NK-92 treated with Interleukin-12 subunit alpha and Interleukin-12 subunit beta, amount 100 ng/mL, for 24 hours (cell line): Measurements from ENCODE around the gene PCSK5.
"Not testable (repeated sequence)": the region's sequence is repeated elsewhere in the genome, so short reads cannot be mapped to it uniquely, and the experiment has no call there.

Experiments
- DNase-seq: peaks from one replicate; lab custom pipeline; 2025; lab: John Stamatoyannopoulos, UW

Gene PCSK5

GRCh38 chr9:75889977-75890471, 449 bp upstream of the PCSK5 start:
- DNase-seq = no peak

DNA sequence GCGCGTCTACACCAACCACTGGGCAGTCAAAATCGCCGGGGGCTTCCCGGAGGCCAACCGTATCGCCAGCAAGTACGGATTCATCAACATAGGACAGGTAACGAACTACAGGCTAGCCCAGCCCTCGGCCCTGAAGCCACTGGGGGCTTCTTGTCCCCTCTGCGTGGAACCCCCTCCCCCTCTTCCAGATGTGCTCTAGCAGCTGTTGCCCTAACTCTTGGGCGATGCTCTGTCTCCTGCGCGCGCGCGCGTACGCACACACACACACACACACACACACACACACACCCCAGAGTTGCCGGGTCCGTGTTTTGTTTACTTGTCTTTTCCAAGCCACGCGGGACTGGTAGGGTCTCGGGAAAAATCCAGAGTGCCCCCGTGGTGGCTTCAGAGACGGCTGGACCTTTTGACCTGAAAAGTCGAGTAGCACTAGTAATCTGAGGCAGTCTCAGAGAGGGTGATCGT, 836 bp downstream of the PCSK5 start:
- DNase-seq = no peak

- no peak for DNase-seq
These were observed 1.3 kb downstream of the PCSK5 start for GRCh38 chr9:75891771-75892215.

DNA sequence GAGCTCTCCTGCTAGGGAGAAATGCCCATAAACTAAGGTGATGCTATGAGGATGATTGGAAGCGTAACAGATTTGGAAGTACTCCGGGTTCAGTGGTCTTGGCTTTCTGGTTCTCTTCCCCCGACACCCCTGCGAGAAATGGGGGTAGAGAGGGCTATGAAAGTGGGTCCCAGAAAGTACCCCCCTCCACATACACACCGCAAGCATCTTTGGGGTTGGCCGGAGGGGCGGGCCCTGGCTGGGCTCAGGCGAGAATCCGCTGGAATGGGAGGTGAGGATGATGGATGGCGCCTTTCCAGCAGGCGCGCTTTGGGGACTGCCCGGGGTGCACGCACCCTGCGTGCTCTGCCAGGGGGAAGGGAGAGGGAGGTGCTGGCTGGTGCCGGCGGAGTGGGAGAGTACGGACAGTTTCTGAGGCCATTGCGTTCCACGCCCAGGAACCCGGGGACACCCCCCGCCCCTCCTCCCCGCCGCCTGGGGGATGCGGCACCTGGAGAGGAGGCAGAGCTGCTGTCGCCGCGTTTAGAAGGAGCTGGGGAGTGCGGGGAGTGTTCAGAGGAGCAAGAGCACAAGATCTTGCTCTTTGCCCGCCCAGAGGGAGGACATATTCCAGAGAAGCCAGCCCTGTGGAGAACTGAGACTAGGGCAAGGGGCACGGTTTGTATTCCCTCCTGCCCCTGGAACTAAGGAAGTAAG, 1.9 kb downstream of the PCSK5 start:
- no peak for DNase-seq

GRCh38 chr9:75893106-75893505, 2.6 kb downstream of the PCSK5 start:
- no peak for DNase-seq

DNA sequence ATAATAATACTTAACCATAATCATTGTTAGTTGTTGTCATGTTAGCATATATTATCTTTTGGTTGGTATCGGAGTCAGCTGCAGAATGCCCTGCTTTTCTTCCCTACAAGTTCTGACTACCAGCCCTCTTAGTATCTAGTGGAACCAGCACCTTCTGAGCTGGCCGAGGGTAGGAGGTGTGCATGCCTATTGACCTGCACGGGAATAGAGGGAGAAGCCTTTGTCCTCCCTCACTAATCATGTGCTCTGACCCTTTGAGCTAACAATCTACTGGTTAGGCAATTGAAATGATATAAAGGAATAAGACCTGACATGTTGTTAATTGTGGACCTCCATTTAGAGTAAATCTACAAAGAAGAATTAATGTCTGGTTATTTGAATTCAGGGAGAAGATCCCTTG, 4.1 kb downstream of the PCSK5 start:
- DNase-seq = no peak

DNA sequence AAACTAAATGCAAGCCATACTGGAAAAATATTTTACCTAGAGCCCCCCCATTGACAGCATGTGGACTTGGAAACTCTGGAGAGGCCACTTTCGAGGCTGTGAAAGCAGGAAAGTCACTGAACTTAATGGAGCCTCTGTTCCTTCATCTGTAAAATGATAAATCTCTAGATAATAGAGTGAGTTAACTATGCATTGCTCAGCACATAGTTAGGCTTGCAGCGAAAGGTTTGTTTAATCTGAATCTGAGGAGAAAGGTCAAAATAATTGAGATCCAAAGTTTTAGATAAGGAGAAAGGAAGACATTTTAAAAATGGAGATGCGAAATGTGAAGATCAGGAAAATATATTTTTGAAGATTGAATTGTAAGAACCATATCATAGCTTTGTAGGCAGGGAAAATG, 4.6 kb downstream of the PCSK5 start:
- no peak for DNase-seq

GRCh38 chr9:75896193-75896592, 5.7 kb downstream of the PCSK5 start:
- no peak for DNase-seq

GRCh38 chr9:75900893-75901524, 10.5 kb downstream of the PCSK5 start:
- not testable (repeated sequence) for DNase-seq

- no peak for DNase-seq
These were observed 13.4 kb downstream of the PCSK5 start for GRCh38 chr9:75903785-75904360.

GRCh38 chr9:75904364-75904763, 13.9 kb downstream of the PCSK5 start:
- no peak for DNase-seq

GRCh38 chr9:75906531-75906930, 16.1 kb downstream of the PCSK5 start:
- no peak for DNase-seq

GRCh38 chr9:75907329-75907728, 16.9 kb downstream of the PCSK5 start:
- DNase-seq = no peak

- DNase-seq = no peak
These were observed 17.4 kb downstream of the PCSK5 start for GRCh38 chr9:75907923-75908322.

DNA sequence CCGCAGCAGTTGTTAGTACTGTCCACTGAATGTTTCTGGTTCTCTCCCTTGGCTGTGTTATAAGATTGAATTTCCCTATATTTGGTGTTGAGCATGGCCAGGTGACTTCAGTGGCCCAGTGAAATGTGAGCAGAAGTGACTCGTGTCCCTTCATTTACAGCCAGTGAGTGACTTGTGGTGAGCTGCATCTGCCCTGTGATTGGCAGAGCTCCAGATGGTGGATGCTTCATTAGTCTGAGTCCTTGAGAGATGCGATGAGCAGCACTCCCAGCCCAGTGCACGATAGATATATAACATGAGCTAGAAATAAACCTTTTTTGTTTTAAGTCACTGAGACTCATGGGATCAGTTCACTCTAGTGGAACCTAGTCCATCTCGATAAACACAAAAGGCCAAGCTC, 19.3 kb downstream of the PCSK5 start:
- no peak for DNase-seq

GRCh38 chr9:75910731-75911130, 20.3 kb downstream of the PCSK5 start:
- DNase-seq = no peak

- DNase-seq = no peak
These were observed 20.9 kb downstream of the PCSK5 start for GRCh38 chr9:75911390-75911789.

DNA sequence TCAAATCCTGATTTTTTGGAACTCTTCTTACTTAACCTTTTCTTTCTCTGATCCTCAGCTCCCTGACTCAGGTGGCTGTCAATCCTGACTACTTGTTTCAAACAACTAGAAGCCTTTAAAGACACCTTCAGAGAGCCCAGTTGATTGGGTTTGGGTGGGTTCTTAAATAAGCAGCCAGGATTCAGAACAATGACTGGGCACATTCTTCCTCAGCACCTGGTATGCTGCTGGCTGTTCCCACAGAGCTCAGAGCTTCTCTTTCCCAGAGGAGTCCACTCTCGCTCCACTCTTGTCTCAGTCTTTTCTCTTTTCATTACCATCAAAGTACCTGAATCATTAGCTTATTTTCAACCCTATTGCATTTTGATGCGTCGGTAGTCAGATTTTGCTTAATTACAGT, 22.5 kb downstream of the PCSK5 start:
- DNase-seq = no peak

GRCh38 chr9:75914002-75914401, 23.5 kb downstream of the PCSK5 start:
- no peak for DNase-seq

DNA sequence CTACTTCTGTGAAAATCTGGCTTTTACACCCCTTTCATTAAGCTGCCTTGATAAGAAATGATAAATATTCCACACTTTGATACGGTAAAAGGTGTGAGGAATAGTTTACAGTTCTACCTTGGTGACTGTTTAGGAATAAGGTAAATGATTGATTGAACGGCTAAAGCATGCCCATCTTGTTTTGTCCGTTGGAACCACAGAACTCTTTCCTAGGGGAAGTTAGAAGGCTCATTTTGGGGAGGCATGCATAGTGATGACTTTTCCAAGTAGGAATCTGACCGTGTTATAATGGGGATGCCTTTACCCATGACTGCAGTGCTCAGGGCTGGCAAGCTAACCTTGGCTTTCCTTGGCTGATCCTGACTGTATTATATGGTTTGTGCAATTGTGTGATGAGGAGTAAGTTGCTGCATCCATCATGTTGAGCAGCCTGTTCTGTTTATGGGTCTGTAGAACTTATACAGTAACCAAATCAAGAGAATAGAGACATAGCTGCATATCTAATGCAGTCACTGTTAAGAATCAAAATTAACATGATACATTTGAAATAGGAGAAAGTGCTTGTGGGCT, 24.5 kb downstream of the PCSK5 start:
- no peak for DNase-seq

- no peak for DNase-seq
These were observed 27.7 kb downstream of the PCSK5 start for GRCh38 chr9:75918154-75918553.

- no peak for DNase-seq
These were observed 28.4 kb downstream of the PCSK5 start for GRCh38 chr9:75918909-75919308.
